ENCODE data around the gene STXBP6. TPM values are rescaled to one million over a fixed set of nuclear protein-coding genes. Genes with fewer than 3 reads are reported as not detected.

The STXBP6 gene
- total RNA-seq, 1 donor from 2014 or later, result 0.63 TPM

DNA sequence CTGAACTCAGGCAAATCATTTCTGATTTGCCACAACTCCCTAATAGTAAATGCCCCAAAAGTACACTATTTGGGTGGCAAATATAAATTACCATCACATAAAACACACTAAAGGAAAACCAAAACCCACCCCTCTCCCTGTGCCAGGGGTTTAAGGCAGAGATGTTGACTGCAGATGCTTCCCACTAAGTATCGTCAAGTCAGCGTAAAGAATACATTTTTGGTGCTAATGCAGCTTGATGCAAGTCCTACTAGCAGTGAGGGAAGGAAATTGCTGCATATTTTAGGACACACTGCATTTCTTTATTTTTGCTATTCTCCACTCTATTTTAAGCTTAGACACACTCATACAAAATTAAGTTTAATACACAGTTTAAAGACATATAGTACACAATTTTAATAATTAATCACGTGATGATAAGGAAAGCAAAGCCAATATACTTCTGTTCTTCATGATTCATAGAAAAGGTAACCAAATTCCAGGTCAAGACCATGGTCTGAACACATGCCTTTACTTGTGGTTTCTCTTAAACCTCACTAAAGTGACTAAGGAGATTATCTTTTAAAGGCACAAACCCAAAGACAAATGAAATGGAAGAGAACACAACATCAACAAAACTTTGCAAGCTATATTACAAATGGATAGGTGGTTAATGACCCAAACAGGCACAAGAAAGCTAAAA lies 162.2 kb downstream of the STXBP6 start:
- TF ChIP-seq, protein P1, sequence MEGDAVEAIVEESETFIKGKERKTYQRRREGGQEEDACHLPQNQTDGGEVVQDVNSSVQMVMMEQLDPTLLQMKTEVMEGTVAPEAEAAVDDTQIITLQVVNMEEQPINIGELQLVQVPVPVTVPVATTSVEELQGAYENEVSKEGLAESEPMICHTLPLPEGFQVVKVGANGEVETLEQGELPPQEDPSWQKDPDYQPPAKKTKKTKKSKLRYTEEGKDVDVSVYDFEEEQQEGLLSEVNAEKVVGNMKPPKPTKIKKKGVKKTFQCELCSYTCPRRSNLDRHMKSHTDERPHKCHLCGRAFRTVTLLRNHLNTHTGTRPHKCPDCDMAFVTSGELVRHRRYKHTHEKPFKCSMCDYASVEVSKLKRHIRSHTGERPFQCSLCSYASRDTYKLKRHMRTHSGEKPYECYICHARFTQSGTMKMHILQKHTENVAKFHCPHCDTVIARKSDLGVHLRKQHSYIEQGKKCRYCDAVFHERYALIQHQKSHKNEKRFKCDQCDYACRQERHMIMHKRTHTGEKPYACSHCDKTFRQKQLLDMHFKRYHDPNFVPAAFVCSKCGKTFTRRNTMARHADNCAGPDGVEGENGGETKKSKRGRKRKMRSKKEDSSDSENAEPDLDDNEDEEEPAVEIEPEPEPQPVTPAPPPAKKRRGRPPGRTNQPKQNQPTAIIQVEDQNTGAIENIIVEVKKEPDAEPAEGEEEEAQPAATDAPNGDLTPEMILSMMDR (conservative IDR thresholded peaks at IDR 0.05; ENCODE audit: low read depth, low read length), result no peak
- no peak overlapping the region for H3K4me3 ChIP-seq (ENCODE audit: low read depth, low read length)
- peak; percentile 16 for DNase-seq (ENCODE audit: low read depth)

DNA sequence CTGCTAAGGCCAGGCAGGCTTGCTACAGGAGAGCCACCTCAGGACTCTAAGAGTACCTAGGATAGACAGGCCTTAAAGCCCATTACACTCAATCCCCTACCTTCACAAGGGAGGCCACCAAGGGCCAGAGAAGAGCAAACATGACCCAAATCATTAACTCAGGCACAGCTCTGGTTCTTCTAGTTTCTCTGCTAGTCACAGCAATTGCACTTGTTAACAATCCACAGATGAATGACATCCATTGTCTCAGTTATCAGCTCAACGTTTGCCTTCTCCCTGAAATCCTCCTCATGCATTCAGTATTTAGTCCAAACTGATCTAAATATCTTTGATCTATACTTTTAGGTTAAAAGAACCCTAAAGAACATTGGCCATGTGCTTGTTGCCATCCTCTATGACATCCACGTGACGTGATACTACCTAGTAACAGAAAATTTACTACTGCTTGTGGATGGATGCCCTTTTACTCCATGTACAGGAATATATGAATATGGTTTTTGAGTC lies 164.5 kb downstream of the STXBP6 start:
- TF ChIP-seq, protein P1 (conservative IDR thresholded peaks at IDR 0.05; ENCODE audit: low read depth, low read length), result no peak
- no peak for DNase-seq (ENCODE audit: low read depth)
- no peak overlapping the region for H3K4me3 ChIP-seq (ENCODE audit: low read depth, low read length)

DNA sequence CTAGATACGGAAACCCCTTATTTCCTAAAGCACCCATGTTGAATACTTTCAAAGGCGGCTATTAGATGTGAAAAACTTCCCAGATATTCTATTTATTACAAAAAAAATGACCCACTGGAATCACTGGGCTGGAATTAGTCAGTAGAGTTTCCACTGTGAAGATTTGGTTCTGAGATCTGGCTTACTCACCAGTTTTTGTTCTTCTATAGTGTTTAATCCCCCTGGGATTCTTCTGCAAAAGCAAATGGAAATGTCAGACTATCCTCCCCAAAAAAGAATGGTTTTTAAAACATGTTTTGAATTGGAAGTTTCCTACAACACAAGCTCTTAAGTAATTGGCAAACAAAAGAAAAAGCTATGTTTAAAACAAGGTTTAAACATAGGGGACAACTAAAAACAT lies 166.4 kb downstream of the STXBP6 start:
- H3K4me3 ChIP-seq (ENCODE audit: low read depth, low read length), result no peak overlapping the region
- TF ChIP-seq, protein P1 (conservative IDR thresholded peaks at IDR 0.05; ENCODE audit: low read depth, low read length), result no peak
- no peak for DNase-seq (ENCODE audit: low read depth)

DNA sequence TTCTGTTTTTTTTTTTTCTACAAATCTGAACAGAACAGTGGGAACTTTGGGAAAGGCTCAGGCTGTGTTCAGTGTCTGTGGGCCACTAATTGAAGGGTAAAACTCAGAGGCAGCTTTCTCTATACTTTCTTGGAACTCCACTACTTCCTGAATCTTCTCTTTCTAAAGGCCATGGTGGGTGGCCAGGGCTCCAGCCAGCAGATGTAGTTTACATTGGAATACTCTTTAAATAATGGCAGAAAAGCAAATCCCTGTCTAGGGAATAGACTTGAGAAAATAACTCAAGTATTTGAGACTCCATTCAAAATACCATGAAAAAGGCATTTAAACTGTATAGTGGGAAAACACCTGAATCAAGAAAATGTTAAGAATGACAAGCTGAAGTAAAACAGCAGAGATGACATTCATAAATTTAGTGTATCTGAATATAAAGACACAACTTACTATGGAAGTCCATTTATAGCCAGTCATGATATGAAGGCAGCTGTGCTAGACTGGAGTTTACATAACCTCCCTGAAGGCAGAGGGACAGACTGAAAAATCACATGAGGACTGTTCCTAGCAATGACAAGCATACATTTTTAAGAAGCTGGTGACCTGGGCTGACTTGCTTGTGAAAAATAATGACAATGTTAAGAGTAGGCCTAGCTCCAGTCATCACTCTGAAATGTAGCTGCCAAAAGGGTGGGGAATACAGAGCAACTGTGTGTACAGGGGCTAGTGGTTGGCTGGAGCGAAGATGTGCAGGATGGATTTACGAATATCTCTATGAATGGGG lies 168.6 kb downstream of the STXBP6 start:
- DNase-seq (ENCODE audit: low read depth), result no peak
- H3K4me3 ChIP-seq (ENCODE audit: low read depth, low read length), result no peak overlapping the region
- TF ChIP-seq, protein P1 (conservative IDR thresholded peaks at IDR 0.05; ENCODE audit: low read depth, low read length), result no peak

DNA sequence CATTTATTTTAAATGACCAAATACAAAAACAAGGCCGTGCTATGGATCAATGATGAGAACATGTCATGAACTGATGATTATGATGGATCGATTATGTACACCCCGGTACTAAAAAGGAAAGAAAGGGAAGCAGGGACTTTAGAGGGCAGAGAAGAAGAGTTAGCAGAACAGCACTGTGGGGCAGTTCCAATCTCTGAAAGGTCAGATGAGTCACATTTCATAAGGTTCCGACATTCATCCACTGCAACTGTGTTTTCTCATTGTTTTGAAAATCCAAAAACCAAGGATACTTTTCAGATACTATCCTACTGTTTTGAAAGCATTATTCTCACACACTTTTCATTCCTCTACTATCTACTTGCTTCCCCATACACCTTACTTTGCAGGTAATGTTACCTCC lies 169.3 kb downstream of the STXBP6 start:
- no peak for DNase-seq (ENCODE audit: low read depth)
- H3K4me3 ChIP-seq (ENCODE audit: low read depth, low read length), result no peak overlapping the region
- TF ChIP-seq, protein P1 (conservative IDR thresholded peaks at IDR 0.05; ENCODE audit: low read depth, low read length), result no peak

DNA sequence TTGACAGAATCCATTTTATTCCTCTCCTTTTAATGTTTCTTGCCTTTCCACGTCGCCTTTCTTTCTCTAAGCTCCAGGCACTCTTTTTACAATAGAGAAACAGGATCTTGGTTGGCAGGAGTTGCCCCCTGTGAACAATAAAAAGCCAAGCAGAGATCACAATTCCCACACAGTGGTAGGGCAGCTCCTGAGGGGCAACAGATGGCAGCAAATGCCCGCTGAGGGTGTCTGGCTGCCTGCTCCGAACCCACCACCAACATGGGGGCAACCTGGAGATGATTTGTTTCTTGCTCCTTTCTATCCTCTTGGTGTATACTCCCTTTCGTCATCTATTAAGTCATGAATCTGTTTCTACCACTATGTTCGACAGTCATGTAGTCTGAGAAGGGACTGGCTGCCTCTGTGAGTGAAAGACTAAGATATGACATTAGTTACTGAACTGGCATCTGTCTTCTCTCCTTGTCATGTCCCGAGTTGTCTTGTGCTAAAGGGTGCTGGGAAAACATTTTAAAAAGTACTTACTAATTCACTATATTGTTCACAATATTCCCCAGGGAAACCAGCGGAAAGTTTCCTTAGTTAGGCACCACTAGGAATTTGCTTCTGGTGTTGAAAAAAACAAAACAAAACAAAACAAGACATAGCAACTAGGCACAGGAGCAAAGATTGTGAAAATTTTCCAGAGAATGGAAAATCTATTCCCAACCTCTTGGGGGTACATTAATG lies 170.1 kb downstream of the STXBP6 start:
- H3K4me3 ChIP-seq (ENCODE audit: low read depth, low read length), result no peak overlapping the region
- TF ChIP-seq, protein P1 (conservative IDR thresholded peaks at IDR 0.05; ENCODE audit: low read depth, low read length), result no peak
- no peak for DNase-seq (ENCODE audit: low read depth)
